ENCODE measurements around the gene FRMD6. TPM values are rescaled to one million over a fixed set of nuclear protein-coding genes. Genes with fewer than 3 reads are reported as not detected.

The FRMD6 gene
- total and polyA plus RNA-seq, 9 of the 15 experiments (the other 6 are each of a cell fraction or from before 2014, with no cell fraction given), result 0.11 to 0.92 (median 0.53) TPM

DNA sequence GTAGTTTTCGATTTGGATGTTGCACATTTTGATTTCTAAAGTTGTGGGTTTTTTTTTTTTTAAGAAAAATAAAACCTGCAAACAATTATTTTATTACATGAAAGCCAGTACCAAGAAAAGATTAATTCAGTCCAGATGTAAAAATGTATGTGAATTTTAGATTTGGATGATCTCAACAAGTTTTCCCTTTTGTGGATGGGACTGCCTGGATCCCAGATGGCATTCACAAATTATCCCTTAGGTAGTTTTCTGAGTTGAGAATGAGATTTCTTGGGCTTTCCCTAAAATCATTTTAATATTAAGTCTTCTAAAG, 2.8 kb downstream of the FRMD6 start (continued):
- no peak for TF ChIP-seq ZNF830 (CRISPR knock-in tag; IDR thresholded peaks at IDR 0.05)
- TF ChIP-seq SMARCE1 (IDR thresholded peaks at IDR 0.05), result no peak

GRCh38 chr14:51657762-51658161, 6.1 kb downstream of the FRMD6 start:
- Histone ChIP-seq H3K4me2 (ENCODE audit: insufficient read depth, low read length) (no peak overlapping the region), H3K9ac (ENCODE audit: insufficient read depth in 1 of 2, low read depth in 2 of 2, low read length in 2 of 2) (no peak overlapping the region), H3K9me1 (ENCODE audit: control insufficient read depth, insufficient read depth, low read length) (no peaks in the 10 kb centered on the region), H3K9me3 (replicated peaks; ENCODE audit: control insufficient read depth, insufficient read depth, low read depth, low read length) (no peaks in the 10 kb centered on the region), H3K27ac (ENCODE audit: extremely low read depth, low read depth, low read length) (no peak overlapping the region), H3K79me2 (ENCODE audit: control insufficient read depth, insufficient read depth, low read length) (no peaks in the 10 kb centered on the region), H3K4me1 (replicated peaks in 1 of 2; ENCODE audit: control insufficient read depth in 2 of 2, insufficient read depth in 2 of 2, low read length in 2 of 2) (no peaks in the 10 kb centered on the region), H3K36me3 (ENCODE audit: control insufficient read depth, insufficient read depth, low read length) (no peaks in the 10 kb centered on the region), H3K4me3 (no peak overlapping the region), H4K20me1 (replicated peaks; ENCODE audit: control insufficient read depth, insufficient read depth, low read length) (no peaks in the 10 kb centered on the region), H2AFZ (ENCODE audit: low read depth, low read length) (no peak overlapping the region), H3K27me3 (ENCODE audit: control insufficient read depth in 2 of 2, insufficient read depth in 2 of 2, low read length in 2 of 2) (peaks cover 0 to 3% of the 10 kb centered on the region in 2 experiments; a peak in 2 of 5 replicates)
- ATAC-seq, result no peak
- no TSS peak for BruUV-seq (replicated peaks)
- intact Hi-C loops (cut with micrococcal nuclease), result no loop called here
- TF ChIP-seq SIRT6 (IDR thresholded peaks at IDR 0.05; ENCODE audit: low read depth, low read length), result no peak
- no peak for TF ChIP-seq CBFA2T2 (conservative IDR thresholded peaks at IDR 0.05)
- TF ChIP-seq PHF21A (IDR thresholded peaks at IDR 0.05; ENCODE audit: borderline replicate concordance, low read depth), result no peak
- TF ChIP-seq ZEB2 (IDR thresholded peaks at IDR 0.05), result no peak
- no peak for TF ChIP-seq SAP30 (IDR thresholded peaks at IDR 0.05; ENCODE audit: borderline replicate concordance, insufficient read depth, low read depth, low read length, poor library complexity, severe bottlenecking)
- no peak for TF ChIP-seq ZNF707 (CRISPR knock-in tag; conservative IDR thresholded peaks at IDR 0.05)
- TF ChIP-seq MITF (IDR thresholded peaks at IDR 0.05), result no peak
- TF ChIP-seq FOXJ3 (CRISPR knock-in tag; IDR thresholded peaks at IDR 0.05), result no peak
- TF ChIP-seq XRCC3 (IDR thresholded peaks at IDR 0.05), result no peak
- TF ChIP-seq RNF2 (IDR thresholded peaks at IDR 0.05), result no peak
- no peak for TF ChIP-seq ZNF445 (CRISPR knock-in tag; IDR thresholded peaks at IDR 0.05; ENCODE audit: low read depth)
- no peak for FAIRE-seq
- WGBS (ENCODE audit: insufficient coverage, low coverage, missing lambda C conversion rate), result 0% methylated on average over 1 of the region's 1 CpG
- no peak for DNase-seq (ENCODE audit: extremely low read depth in 1 of 4, low spot score in 3 of 4)
- in situ Hi-C loops (cut with MboI), result no loop called here
- ChIA-PET CTCF (ENCODE audit: low intra/inter-chr PET ratio) (no interaction called here), POLR2A (no interaction called here)
